Hepatocyte (in vitro differentiated cells): ENCODE results near the gene LRMDA. TPM values are rescaled to one million over a fixed set of nuclear protein-coding genes. Genes with fewer than 3 reads are reported as not detected.

Experiments
- DNase-seq: peaks from one replicate; pipeline ENCODE4 v3.0.0-alpha.2; 2016; ENCODE audit warnings: low spot score
- H2AFZ ChIP-seq: fragments of 200-600 bp; sonication (generic); 2 replicates; pipeline ENCODE4 v1.6.0; 2016; ENCODE audit warnings: antibody characterized with exemption, mild to moderate bottlenecking
- H3K27ac ChIP-seq: fragments of 200-600 bp; sonication (generic); 2 replicates; pipeline ENCODE4 v1.5.1; 2016; ENCODE audit warnings: mild to moderate bottlenecking
- H3K27me3 ChIP-seq: fragments of 200-600 bp; sonication (generic); 2 replicates; pipeline ENCODE4 v1.6.1; 2016
- H3K36me3 ChIP-seq: fragments of 200-600 bp; sonication (generic); replicated peaks from 2 replicates; pipeline ENCODE4 v1.5.1; 2016; ENCODE audit warnings: low read depth; ENCODE audit not compliant: insufficient read depth
- H3K4me1 ChIP-seq: fragments of 200-600 bp; sonication (generic); 2 replicates; pipeline ENCODE4 v1.5.1; 2016; ENCODE audit warnings: mild to moderate bottlenecking, moderate library complexity; ENCODE audit not compliant: insufficient read depth
- H3K4me2 ChIP-seq: fragments of 200-600 bp; sonication (generic); 2 replicates; pipeline ENCODE4 v1.6.0; 2016
- H3K4me3 ChIP-seq: fragments of 200-600 bp; sonication (generic); 2 replicates; pipeline ENCODE4 v1.5.1; 2016; ENCODE audit warnings: mild to moderate bottlenecking
- H3K79me2 ChIP-seq: fragments of 200-600 bp; sonication (generic); 2 replicates; pipeline ENCODE4 v1.6.0; 2017; ENCODE audit warnings: mild to moderate bottlenecking
- H3K9me2 ChIP-seq: fragments of 200-600 bp; sonication (generic); replicated peaks from 2 replicates; pipeline ENCODE4 v1.6.0; 2017; ENCODE audit warnings: mild to moderate bottlenecking; ENCODE audit not compliant: insufficient read depth
- H3K9me3 ChIP-seq: fragments of 200-600 bp; sonication (generic); 2 replicates; pipeline ENCODE4 v1.5.1; 2016; ENCODE audit warnings: low read depth, mild to moderate bottlenecking
- H4K20me1 ChIP-seq: fragments of 200-600 bp; sonication (generic); 2 replicates; pipeline ENCODE4 v1.6.0; 2016; ENCODE audit warnings: mild to moderate bottlenecking; ENCODE audit not compliant: insufficient read depth, poor library complexity, severe bottlenecking
- EZH2 ChIP-seq: fragments of 200-600 bp; sonication (generic); IDR thresholded peaks from 2 replicates; pipeline ENCODE4 v1.6.1; 2016; ENCODE audit warnings: antibody characterized with exemption, mild to moderate bottlenecking, borderline replicate concordance
- EZH2phosphoT487 ChIP-seq: fragments of 200-600 bp; sonication (generic); IDR thresholded peaks from one replicate; pipeline ENCODE4 v1.6.1; 2018; ENCODE audit warnings: antibody characterized with exemption, mild to moderate bottlenecking, low read depth, moderate library complexity; ENCODE audit not compliant: unreplicated experiment, severe bottlenecking
- WGBS: methylation state at CpG from one replicate; pipeline ENCODE4 v1.1.6; 2016; ENCODE audit warnings: low lambda C conversion rate; ENCODE audit errors: missing lambda C conversion rate; 5-methylcytosine and 5-hydroxymethylcytosine counted together
- polyA plus RNA-seq: library from polyadenylated mRNA; unstranded; fragments of >200 nt; fragmentation: Nextera tagmentation; extraction: Ambion mirVana; gene quantifications from 2 replicates; pipeline ENCODE4 v1.2.1, GENCODE V29; 2016
- total RNA-seq: library from RNA; depleted of rRNA; stranded (reverse); fragments of >200 nt; gene quantifications from 2 replicates; pipeline ENCODE4 v1.2.3, GENCODE V29; 2014
- TF ChIP-seq, protein P1 (sequence below): fragments of 200-600 bp; sonication (generic); IDR thresholded peaks from 2 replicates; pipeline ENCODE4 v1.5.1; 2016; ENCODE audit warnings: antibody characterized with exemption, mild to moderate bottlenecking; ENCODE audit not compliant: poor library complexity

LRMDA gene
- total and polyA plus RNA-seq, 2 experiments from 2014 or later = 5.6 to 15.7 TPM

DNA sequence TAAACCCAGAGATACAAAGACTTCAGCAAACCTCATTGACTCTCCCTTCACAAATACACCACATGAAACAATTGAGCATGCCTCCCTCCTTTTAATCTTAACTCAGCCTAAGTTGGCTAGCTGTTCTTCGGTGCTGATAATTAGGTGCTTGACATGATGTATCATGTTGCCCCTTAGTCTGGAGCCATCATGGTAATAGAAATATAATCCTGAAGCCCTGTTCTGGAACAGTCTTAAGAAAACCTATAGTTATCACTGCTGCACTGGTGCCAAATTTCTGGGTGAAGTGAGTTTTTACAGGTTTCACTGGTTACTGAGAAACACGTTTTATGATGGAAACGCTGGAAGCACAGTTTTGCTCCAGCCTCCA lies 306.1 kb downstream of the LRMDA start:
- 64% methylated on average over 3 of the region's 3 CpGs for WGBS
- H3K36me3 ChIP-seq = no peaks in the 10 kb centered on the region
- no peaks in the 10 kb centered on the region for H3K27me3 ChIP-seq
- no peaks in the 10 kb centered on the region for H4K20me1 ChIP-seq
- H3K9me3 ChIP-seq = no peaks in the 10 kb centered on the region
- no peak overlapping the region for H2AFZ ChIP-seq
- H3K4me3 ChIP-seq = no peak overlapping the region
- H3K4me1 ChIP-seq = peaks cover 11% of the 10 kb centered on the region
- no peaks in the 10 kb centered on the region for H3K9me2 ChIP-seq
- H3K27ac ChIP-seq = no peak overlapping the region
- TF ChIP-seq, protein P1, sequence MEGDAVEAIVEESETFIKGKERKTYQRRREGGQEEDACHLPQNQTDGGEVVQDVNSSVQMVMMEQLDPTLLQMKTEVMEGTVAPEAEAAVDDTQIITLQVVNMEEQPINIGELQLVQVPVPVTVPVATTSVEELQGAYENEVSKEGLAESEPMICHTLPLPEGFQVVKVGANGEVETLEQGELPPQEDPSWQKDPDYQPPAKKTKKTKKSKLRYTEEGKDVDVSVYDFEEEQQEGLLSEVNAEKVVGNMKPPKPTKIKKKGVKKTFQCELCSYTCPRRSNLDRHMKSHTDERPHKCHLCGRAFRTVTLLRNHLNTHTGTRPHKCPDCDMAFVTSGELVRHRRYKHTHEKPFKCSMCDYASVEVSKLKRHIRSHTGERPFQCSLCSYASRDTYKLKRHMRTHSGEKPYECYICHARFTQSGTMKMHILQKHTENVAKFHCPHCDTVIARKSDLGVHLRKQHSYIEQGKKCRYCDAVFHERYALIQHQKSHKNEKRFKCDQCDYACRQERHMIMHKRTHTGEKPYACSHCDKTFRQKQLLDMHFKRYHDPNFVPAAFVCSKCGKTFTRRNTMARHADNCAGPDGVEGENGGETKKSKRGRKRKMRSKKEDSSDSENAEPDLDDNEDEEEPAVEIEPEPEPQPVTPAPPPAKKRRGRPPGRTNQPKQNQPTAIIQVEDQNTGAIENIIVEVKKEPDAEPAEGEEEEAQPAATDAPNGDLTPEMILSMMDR = no peak
- no peak for TF ChIP-seq EZH2
- no peak for TF ChIP-seq EZH2phosphoT487
- no peak overlapping the region for H3K4me2 ChIP-seq
- no peaks in the 10 kb centered on the region for H3K79me2 ChIP-seq
- no peak for DNase-seq

DNA sequence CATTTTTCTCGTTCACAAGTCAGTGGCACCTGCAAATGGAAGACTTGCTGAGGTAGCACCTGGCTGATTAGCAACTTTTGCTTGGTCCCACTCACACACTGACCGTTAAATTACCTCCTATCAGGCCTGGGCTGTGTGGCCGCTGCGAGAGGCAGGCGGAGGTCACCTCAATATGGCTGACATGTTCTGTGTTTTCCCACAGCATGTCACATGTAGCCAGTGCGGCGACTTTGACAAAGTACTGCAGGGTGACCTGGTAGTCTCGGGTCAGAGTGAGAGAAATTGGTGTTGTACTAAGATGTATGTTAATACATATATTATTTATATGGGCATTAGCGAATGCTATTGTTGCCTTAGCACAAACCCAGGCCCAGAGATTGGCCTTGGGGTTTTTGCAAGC lies 307.5 kb downstream of the LRMDA start:
- Histone ChIP-seq H3K4me2 (no peak overlapping the region), H3K27me3 (no peaks in the 10 kb centered on the region), H2AFZ (no peak overlapping the region), H3K9me2 (no peaks in the 10 kb centered on the region), H3K9me3 (no peaks in the 10 kb centered on the region), H4K20me1 (no peaks in the 10 kb centered on the region), H3K4me1 (peaks cover 2% of the 10 kb centered on the region), H3K36me3 (no peaks in the 10 kb centered on the region), H3K27ac (no peak overlapping the region), H3K4me3 (no peak overlapping the region), H3K79me2 (no peaks in the 10 kb centered on the region)
- 95% methylated on average over 9 of the region's 9 CpGs for WGBS
- TF ChIP-seq, protein P1 = no peak
- no peak for TF ChIP-seq EZH2
- TF ChIP-seq EZH2phosphoT487 = no peak
- no peak for DNase-seq

DNA sequence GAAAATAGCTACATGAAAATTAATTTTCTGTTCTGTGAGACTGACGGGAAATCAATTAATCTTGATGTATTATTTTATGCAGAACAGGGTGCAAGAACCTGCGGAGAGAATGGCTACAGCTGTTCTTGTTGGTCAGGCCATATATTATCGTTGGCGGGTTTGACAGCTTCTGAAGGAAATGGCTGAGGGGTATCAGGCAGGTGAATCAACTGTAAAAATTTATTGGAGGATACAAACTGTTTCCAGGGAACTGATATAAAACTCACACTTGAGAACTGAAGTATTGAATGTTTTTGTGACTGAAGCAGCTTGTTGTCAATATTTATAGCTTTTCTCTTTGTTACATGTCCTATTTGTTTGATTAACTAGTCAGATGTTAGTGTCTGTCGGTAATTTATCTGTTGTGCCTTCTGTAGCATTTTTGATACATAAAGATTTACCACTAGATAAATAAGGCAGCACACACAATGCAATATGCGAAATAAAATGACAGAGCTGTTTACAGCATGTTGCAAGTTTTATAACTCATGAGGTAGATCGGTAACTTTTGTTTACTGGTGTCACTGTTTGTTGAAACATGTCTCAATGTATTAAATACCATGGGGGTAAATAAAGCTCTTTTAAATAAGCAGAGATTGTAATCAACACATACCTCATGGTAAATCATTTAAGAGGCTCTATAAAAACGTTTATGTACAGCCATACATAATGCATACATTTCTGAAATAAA lies 308.2 kb downstream of the LRMDA start:
- H3K4me3 ChIP-seq = no peak overlapping the region
- no peak for DNase-seq
- H3K79me2 ChIP-seq = no peaks in the 10 kb centered on the region
- H3K4me2 ChIP-seq = no peak overlapping the region
- H3K27me3 ChIP-seq = no peaks in the 10 kb centered on the region
- WGBS = 74% methylated on average over 8 of the region's 8 CpGs
- no peaks in the 10 kb centered on the region for H3K9me2 ChIP-seq
- H3K27ac ChIP-seq = no peak overlapping the region
- H3K4me1 ChIP-seq = no peaks in the 10 kb centered on the region
- no peaks in the 10 kb centered on the region for H4K20me1 ChIP-seq
- no peaks in the 10 kb centered on the region for H3K36me3 ChIP-seq
- no peaks in the 10 kb centered on the region for H3K9me3 ChIP-seq
- no peak for TF ChIP-seq EZH2
- TF ChIP-seq, protein P1 = no peak
- no peak for TF ChIP-seq EZH2phosphoT487
- no peak overlapping the region for H2AFZ ChIP-seq
